AG04450 (cell line): ENCODE measurements around the gene C16orf78. TPM values are rescaled to one million over a fixed set of nuclear protein-coding genes. Genes with fewer than 3 reads are reported as not detected.

Experiments
- CTCF ChIA-PET: fragments of 300-600, 350-600 bp; formaldehyde crosslinking; extraction: SDS; loops from one replicate; lab custom pipeline; 2022; ENCODE audit warnings: antibody characterized with exemption, inconsistent platforms; lab: Charles Lee
- POLR2A ChIA-PET: fragments of 350-600 bp; formaldehyde crosslinking; extraction: SDS; loops from one replicate; lab custom pipeline; 2021; ENCODE audit warnings: antibody characterized with exemption, inconsistent platforms; lab: Yijun Ruan, JAX
- DNase-seq: peaks from one replicate; pipeline ENCODE4 v3.0.0-alpha.2; 2011; ENCODE audit warnings: low read depth, low spot score
- H3K27ac ChIP-seq: one replicate; pipeline ENCODE4 v1.5.1; 2012; ENCODE audit warnings: low read depth, low read length, control low read depth
- H3K27me3 ChIP-seq: one replicate; pipeline ENCODE4 v1.6.0; 2012; ENCODE audit warnings: low read length; ENCODE audit not compliant: control insufficient read depth, insufficient read depth
- H3K4me3 ChIP-seq: 2 replicates; pipeline ENCODE4 v1.5.1; 2011; ENCODE audit warnings: mild to moderate bottlenecking, low read depth, low read length, control low read depth
- H3K9me3 ChIP-seq: 2 replicates; pipeline ENCODE4 v1.5.1; 2012; ENCODE audit warnings: low read length; ENCODE audit not compliant: control insufficient read depth, insufficient read depth
- CTCF ChIP-seq: IDR thresholded peaks from 2 replicates; pipeline ENCODE4 v1.5.1; 2011; ENCODE audit warnings: low read depth, low read length, control low read depth, inconsistent platforms
- polyA plus RNA-seq: library from polyadenylated mRNA; depleted of rRNA; stranded (reverse); fragments of >200 nt; gene quantifications from 2 replicates; pipeline ENCODE4 v1.2.3, GENCODE V29; 2011

The C16orf78 gene
- polyA plus RNA-seq, 1 experiment = not detected

GRCh38 chr16:49349446-49350168 is 24.0 kb upstream of the C16orf78 start:
- H3K9me3 ChIP-seq = no peaks in the 10 kb centered on the region
- H3K27me3 ChIP-seq = no peaks in the 10 kb centered on the region
- no peak overlapping the region for H3K4me3 ChIP-seq
- no peak overlapping the region for H3K27ac ChIP-seq
- no peak for DNase-seq
- no peak for TF ChIP-seq CTCF
- ChIA-PET POLR2A (interaction anchor here (0.6 to 0.7 kb wide), 2 partner anchors 663 to 725 kb away, joined by 3 to 4 read pairs; no protein-coding TSS in a partner anchor), CTCF (interaction anchor here (0.5 to 7.7 kb wide), 5 partner anchors 498 to 1111 kb away, joined by 3 to 70 read pairs (median 3); no protein-coding TSS in a partner anchor)

- CTCF ChIA-PET = interaction anchor here (0.5 to 7.7 kb wide), 5 partner anchors 499 to 1111 kb away, joined by 3 to 70 read pairs (median 3); no protein-coding TSS in a partner anchor
- no peaks in the 10 kb centered on the region for H3K9me3 ChIP-seq
- peak; percentile 79 for TF ChIP-seq CTCF
- H3K4me3 ChIP-seq = no peak overlapping the region
- POLR2A ChIA-PET = interaction anchor here (0.7 kb wide), 1 partner anchor 664 kb away, joined by 3 read pairs; no protein-coding TSS in a partner anchor
- H3K27ac ChIP-seq = no peak overlapping the region
- H3K27me3 ChIP-seq = no peaks in the 10 kb centered on the region
- no peak for DNase-seq
These were observed 23.1 kb upstream of the C16orf78 start for GRCh38 chr16:49350265-49351095.

GRCh38 chr16:49351096-49351487 is 22.5 kb upstream of the C16orf78 start:
- Histone ChIP-seq H3K9me3 (no peaks in the 10 kb centered on the region), H3K4me3 (no peak overlapping the region), H3K27me3 (no peaks in the 10 kb centered on the region), H3K27ac (no peak overlapping the region)
- TF ChIP-seq CTCF = no peak
- no peak for DNase-seq
- ChIA-PET POLR2A (no interaction called here), CTCF (interaction anchor here (7.7 kb wide), 1 partner anchor 665 kb away, joined by 70 read pairs; no protein-coding TSS in a partner anchor)

GRCh38 chr16:49352892-49353291 is 20.7 kb upstream of the C16orf78 start:
- H3K9me3 ChIP-seq = no peaks in the 10 kb centered on the region
- POLR2A ChIA-PET = no interaction called here
- peak; percentile 31; the same call in 1 of the 2 replicates for TF ChIP-seq CTCF
- DNase-seq = no peak
- no peaks in the 10 kb centered on the region for H3K27me3 ChIP-seq
- no peak overlapping the region for H3K4me3 ChIP-seq
- H3K27ac ChIP-seq = no peak overlapping the region
- CTCF ChIA-PET = interaction anchor here (1.0 to 7.7 kb wide), 3 partner anchors 15 to 667 kb away, joined by 3 to 70 read pairs (median 5); no protein-coding TSS in a partner anchor
